HG02884 (cell line): ENCODE data around the gene MESD.

ENCODE experiments used
- ATAC-seq: cut with Tn5 transposase; IDR thresholded peaks from one replicate; pipeline ENCODE4 v1.9.1; 2021; ENCODE audit warnings: mild to moderate bottlenecking, moderate library complexity; ENCODE audit not compliant: unreplicated experiment

MESD gene

DNA sequence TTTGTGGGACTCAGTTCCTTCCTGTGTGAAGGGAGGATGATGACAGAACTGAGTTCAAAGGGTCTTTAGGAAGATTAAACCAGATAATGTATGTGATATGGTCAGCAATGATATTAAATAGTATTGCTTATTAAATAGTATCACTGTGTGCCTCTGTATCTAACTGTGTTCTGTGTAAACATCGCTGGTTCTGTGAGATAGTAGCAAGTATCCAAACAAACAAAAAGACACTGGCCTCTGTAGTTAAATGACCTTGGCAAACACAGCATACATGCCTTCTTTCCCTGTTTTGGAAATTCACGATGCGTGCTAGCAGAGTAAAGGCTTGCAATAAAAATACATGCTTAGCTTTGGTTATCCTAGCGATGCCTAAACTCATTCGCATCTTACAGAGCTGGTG is 76.1 kb downstream of the MESD start:
- ATAC-seq, result no peak

DNA sequence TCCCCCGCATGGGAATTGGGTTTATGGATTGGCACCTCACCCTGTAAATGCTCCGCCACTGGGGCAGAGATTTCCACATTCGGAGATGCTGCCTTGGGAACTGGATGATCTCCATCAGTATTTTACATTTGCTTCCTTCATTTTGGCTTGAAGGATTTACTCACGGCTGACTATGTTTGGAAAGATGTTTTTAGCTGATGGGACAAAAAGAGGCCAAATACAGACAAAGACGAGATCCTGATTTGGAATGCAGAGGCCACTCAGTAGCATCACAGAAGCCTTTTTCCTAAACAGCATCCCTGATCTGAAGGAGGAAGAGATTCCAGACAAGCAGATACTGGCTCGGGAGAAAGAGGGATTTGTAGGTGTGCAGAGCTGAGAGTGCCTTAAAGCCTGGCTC is 76.9 kb downstream of the MESD start:
- ATAC-seq, result no peak

- no peak for ATAC-seq
These were observed 77.8 kb downstream of the MESD start for GRCh38 chr15:80911821-80912220.

DNA sequence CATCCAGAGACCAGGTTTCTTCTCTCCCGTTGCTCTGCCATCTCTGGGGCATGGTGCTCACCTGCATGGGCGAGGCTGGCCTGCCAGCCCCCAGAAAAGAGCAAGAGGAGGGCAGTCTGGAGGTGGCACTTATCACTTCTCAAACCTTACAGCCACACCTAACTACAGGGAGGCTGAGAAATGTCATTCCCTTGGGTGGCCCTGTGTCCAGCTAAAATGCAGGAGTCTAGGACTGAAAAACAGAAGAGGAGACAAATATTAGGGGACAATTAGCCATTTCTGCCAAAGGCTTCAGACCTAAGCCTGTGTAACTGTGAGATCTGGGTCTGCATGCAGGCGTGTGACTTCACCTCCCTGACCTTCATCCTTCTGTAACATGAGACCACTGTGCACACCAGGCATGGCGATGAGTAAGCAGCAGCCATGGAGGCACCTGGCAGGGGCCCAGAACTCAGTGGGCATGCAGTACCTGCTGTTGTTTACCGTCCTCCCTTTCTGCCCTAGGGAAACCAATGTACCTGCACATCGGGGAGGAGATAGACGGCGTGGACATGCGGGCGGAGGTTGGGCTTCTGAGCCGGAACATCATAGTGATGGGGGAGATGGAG is 83.4 kb downstream of the MESD start:
- ATAC-seq, result no peak

GRCh38 chr15:80904998-80905397 is 84.6 kb downstream of the MESD start:
- ATAC-seq, result no peak

- ATAC-seq, result no peak
These were observed 87.3 kb downstream of the MESD start for GRCh38 chr15:80902298-80902801.

DNA sequence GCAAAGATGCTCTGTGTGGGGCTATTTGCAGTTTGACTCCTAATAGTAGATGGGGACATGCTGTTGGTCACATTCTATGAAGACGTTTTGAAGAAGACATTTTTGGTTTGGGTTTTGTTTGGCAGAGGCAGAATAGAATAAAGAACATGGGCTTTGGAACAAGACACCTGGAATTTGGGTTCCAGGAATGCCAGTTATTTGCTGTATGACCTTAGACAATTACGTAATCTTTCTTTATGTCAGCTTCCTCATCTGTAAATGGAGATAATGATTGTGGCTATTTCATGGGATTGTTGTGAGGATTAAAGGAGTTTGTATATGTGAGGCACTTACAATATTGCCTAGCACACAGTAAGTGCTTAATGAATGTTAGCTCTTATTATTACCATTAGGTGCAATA is 91.6 kb downstream of the MESD start:
- ATAC-seq, result no peak
